Mesenchymal stem cell (in vitro differentiated cells and primary cell): ENCODE results near the gene LYPD4.

Source experiments
- DNase-seq: peaks from one replicate; pipeline ENCODE4 v3.0.0-alpha.2; 2013
- H2AFZ ChIP-seq: one replicate; pipeline ENCODE4 v1.6.1; 2013; ENCODE audit warnings: low read depth, mild to moderate bottlenecking, control low read depth, inconsistent platforms, low read length, moderate library complexity
- H2AK5ac ChIP-seq: 2 replicates; pipeline ENCODE4 v1.6.1; 2013; ENCODE audit warnings: low read length, moderate library complexity, mild to moderate bottlenecking, inconsistent platforms; ENCODE audit not compliant: severe bottlenecking
- H2BK120ac ChIP-seq: one replicate; pipeline ENCODE4 v1.6.1; 2013; ENCODE audit warnings: low read depth, mild to moderate bottlenecking, inconsistent platforms, low read length, moderate library complexity
- H2BK12ac ChIP-seq, 2 experiments: one replicate each; pipeline ENCODE4 v1.6.1; 2013; ENCODE audit warnings: inconsistent platforms in 2 of 2, low read length in 2 of 2, mild to moderate bottlenecking in 2 of 2, moderate library complexity in 2 of 2, control low read depth in 1 of 2
- H2BK15ac ChIP-seq: one replicate; pipeline ENCODE4 v1.6.1; 2013; ENCODE audit warnings: mild to moderate bottlenecking, low read depth, inconsistent platforms; ENCODE audit not compliant: poor library complexity, severe bottlenecking
- H2BK5ac ChIP-seq: 2 replicates; pipeline ENCODE4 v1.6.1; 2013; ENCODE audit warnings: low read depth, mild to moderate bottlenecking, low read length, control low read depth, inconsistent platforms; ENCODE audit not compliant: poor library complexity, severe bottlenecking
- H3K14ac ChIP-seq, 2 experiments: one replicate each; pipeline ENCODE4 v1.6.1; 2013; ENCODE audit warnings: inconsistent platforms in 2 of 2, low read length in 2 of 2, control low read depth in 1 of 2, mild to moderate bottlenecking in 1 of 2, moderate library complexity in 1 of 2
- H3K18ac ChIP-seq, 2 experiments: one replicate each; pipeline ENCODE4 v1.6.1; 2013; ENCODE audit warnings: inconsistent platforms in 2 of 2, low read length in 2 of 2, control low read depth in 1 of 2, low read depth in 1 of 2, mild to moderate bottlenecking in 1 of 2
- H3K23ac ChIP-seq, 2 experiments: one replicate each; pipeline ENCODE4 v1.6.1; 2013; ENCODE audit warnings: inconsistent platforms in 2 of 2, low read length in 2 of 2, mild to moderate bottlenecking in 2 of 2, moderate library complexity in 2 of 2, control low read depth in 1 of 2
- H3K27ac ChIP-seq: 2 replicates; pipeline ENCODE4 v1.5.1; 2013; ENCODE audit warnings: mild to moderate bottlenecking, moderate library complexity, low read length, control low read depth, inconsistent platforms; ENCODE audit not compliant: poor library complexity, severe bottlenecking
- H3K27me3 ChIP-seq, 2 experiments: 2 replicates each; pipeline versions ENCODE4 v1.6.1 to v1.7.0; 2013; ENCODE audit warnings: low read length in 2 of 2, mild to moderate bottlenecking in 2 of 2, moderate library complexity in 2 of 2, control low read depth in 1 of 2, inconsistent platforms in 1 of 2; ENCODE audit not compliant: control insufficient read depth in 1 of 2, insufficient read depth in 1 of 2
- H3K36me3 ChIP-seq, 2 experiments: 2 replicates each; pipeline versions ENCODE4 v1.6.1 to v1.7.0; 2013; ENCODE audit warnings: low read length in 2 of 2, control low read depth in 1 of 2, inconsistent platforms in 1 of 2, low read depth in 1 of 2, mild to moderate bottlenecking in 1 of 2; ENCODE audit not compliant: insufficient read depth in 2 of 2, control insufficient read depth in 1 of 2
- H3K4ac ChIP-seq, 2 experiments: one replicate each; pipeline ENCODE4 v1.6.1; 2013; ENCODE audit warnings: inconsistent platforms in 2 of 2, low read length in 2 of 2, mild to moderate bottlenecking in 2 of 2, moderate library complexity in 2 of 2, control low read depth in 1 of 2, low read depth in 1 of 2
- H3K4me1 ChIP-seq: 2 replicates; pipeline ENCODE4 v1.6.1; 2013; ENCODE audit warnings: low read depth, low read length, control low read depth; ENCODE audit not compliant: control insufficient read depth, insufficient read depth
- H3K4me2 ChIP-seq: 2 replicates; pipeline ENCODE4 v1.6.1; 2013; ENCODE audit warnings: low read length, mild to moderate bottlenecking, inconsistent platforms; ENCODE audit not compliant: poor library complexity, severe bottlenecking
- H3K4me3 ChIP-seq, 2 experiments: 2 replicates each; pipeline versions ENCODE4 v1.5.1 to v1.7.0; 2013; ENCODE audit warnings: low read length in 2 of 2, mild to moderate bottlenecking in 2 of 2, control low read depth in 1 of 2, low read depth in 1 of 2; ENCODE audit not compliant: insufficient read depth in 1 of 2
- H3K79me1 ChIP-seq: replicated peaks from 2 replicates; pipeline ENCODE4 v1.6.1; 2013; ENCODE audit warnings: mild to moderate bottlenecking, control low read depth, low read length, inconsistent platforms; ENCODE audit not compliant: poor library complexity, severe bottlenecking
- H3K9ac ChIP-seq: 2 replicates; pipeline ENCODE4 v1.7.0; 2013; ENCODE audit warnings: mild to moderate bottlenecking, low read length, moderate library complexity
- H3K9me3 ChIP-seq: 2 replicates; pipeline ENCODE4 v1.7.0; 2013; ENCODE audit warnings: mild to moderate bottlenecking, low read length; ENCODE audit not compliant: control insufficient read depth
- H4K8ac ChIP-seq: one replicate; pipeline ENCODE4 v1.6.1; 2013; ENCODE audit warnings: inconsistent platforms, mild to moderate bottlenecking, low read length, moderate library complexity
- H4K91ac ChIP-seq: one replicate; pipeline ENCODE4 v1.6.1; 2013; ENCODE audit warnings: mild to moderate bottlenecking, low read length, inconsistent platforms
- WGBS: methylation state at CpG from one replicate; pipeline ENCODE4 v1.1.7; 2013; ENCODE audit warnings: mixed read lengths; 5-methylcytosine and 5-hydroxymethylcytosine counted together

LYPD4 gene

GRCh38 chr19:41811036-41811435, 33.4 kb downstream of the LYPD4 start:
- WGBS, result 64% methylated on average over 3 of the region's 3 CpGs
- H3K4me2 ChIP-seq, result no peak overlapping the region
- H3K4ac ChIP-seq, result no peak overlapping the region
- H3K79me1 ChIP-seq, result no peaks in the 10 kb centered on the region
- H4K91ac ChIP-seq, result no peak overlapping the region
- no peak overlapping the region for H2AFZ ChIP-seq
- H3K23ac ChIP-seq, result no peak overlapping the region
- H2BK5ac ChIP-seq, result no peak overlapping the region
- no peak overlapping the region for H2AK5ac ChIP-seq
- H4K8ac ChIP-seq, result no peak overlapping the region
- H3K18ac ChIP-seq, result no peak overlapping the region
- no peak overlapping the region for H3K4me3 ChIP-seq
- no peaks in the 10 kb centered on the region for H3K4me1 ChIP-seq
- DNase-seq, result no peak
- H3K27ac ChIP-seq, result no peak overlapping the region
- H2BK120ac ChIP-seq, result no peak overlapping the region
- no peaks in the 10 kb centered on the region for H3K9me3 ChIP-seq
- no peak overlapping the region for H2BK15ac ChIP-seq
- no peaks in the 10 kb centered on the region for H3K36me3 ChIP-seq
- H3K9ac ChIP-seq, result no peak overlapping the region
- peaks cover 3 to 19% of the 10 kb centered on the region in 2 experiments for H3K27me3 ChIP-seq
- no peak overlapping the region for H3K14ac ChIP-seq
- H2BK12ac ChIP-seq, result no peak overlapping the region

- H2AK5ac ChIP-seq, result no peak overlapping the region
- WGBS, result 43% methylated on average over 4 of the region's 4 CpGs
- no peak overlapping the region for H3K23ac ChIP-seq
- H2BK120ac ChIP-seq, result no peak overlapping the region
- no peak overlapping the region for H2AFZ ChIP-seq
- no peak overlapping the region for H3K14ac ChIP-seq
- no peaks in the 10 kb centered on the region for H3K4me1 ChIP-seq
- H4K8ac ChIP-seq, result no peak overlapping the region
- DNase-seq, result no peak
- no peak overlapping the region for H3K18ac ChIP-seq
- H3K9me3 ChIP-seq, result no peaks in the 10 kb centered on the region
- H4K91ac ChIP-seq, result no peak overlapping the region
- no peak overlapping the region for H3K4ac ChIP-seq
- no peaks in the 10 kb centered on the region for H3K36me3 ChIP-seq
- H2BK12ac ChIP-seq, result no peak overlapping the region
- H3K27ac ChIP-seq, result no peak overlapping the region
- H3K9ac ChIP-seq, result no peak overlapping the region
- H2BK15ac ChIP-seq, result no peak overlapping the region
- no peak overlapping the region for H3K4me2 ChIP-seq
- H2BK5ac ChIP-seq, result no peak overlapping the region
- no peaks in the 10 kb centered on the region for H3K79me1 ChIP-seq
- H3K4me3 ChIP-seq, result no peak overlapping the region
- peaks cover 3 to 23% of the 10 kb centered on the region in 2 experiments for H3K27me3 ChIP-seq
Measured at GRCh38 chr19:41810301-41810700, 34.2 kb downstream of the LYPD4 start.

GRCh38 chr19:41808663-41809566, 35.6 kb downstream of the LYPD4 start:
- Histone ChIP-seq H3K9ac (no peak overlapping the region), H2BK12ac (no peak overlapping the region), H3K36me3 (no peaks in the 10 kb centered on the region), H3K4ac (no peak overlapping the region), H3K4me2 (no peak overlapping the region), H3K23ac (no peak overlapping the region), H3K27me3 (peaks cover 3 to 25% of the 10 kb centered on the region in 2 experiments), H2AFZ (no peak overlapping the region), H3K4me1 (no peaks in the 10 kb centered on the region), H3K14ac (no peak overlapping the region), H3K27ac (no peak overlapping the region), H2BK15ac (no peak overlapping the region), H3K18ac (no peak overlapping the region), H3K9me3 (no peaks in the 10 kb centered on the region), H2BK120ac (no peak overlapping the region), H3K4me3 (no peak overlapping the region), H4K8ac (no peak overlapping the region), H2BK5ac (no peak overlapping the region), H2AK5ac (no peak overlapping the region), H3K79me1 (no peaks in the 10 kb centered on the region), H4K91ac (no peak overlapping the region)
- 76% methylated on average over 13 of the region's 16 CpGs for WGBS
- DNase-seq, result no peak

- 69% methylated on average over 3 of the region's 3 CpGs for WGBS
- H2BK12ac ChIP-seq, result no peak overlapping the region
- H2AFZ ChIP-seq, result no peak overlapping the region
- no peak overlapping the region for H4K8ac ChIP-seq
- no peaks in the 10 kb centered on the region for H3K9me3 ChIP-seq
- H2BK15ac ChIP-seq, result no peak overlapping the region
- H3K23ac ChIP-seq, result no peak overlapping the region
- H2BK5ac ChIP-seq, result no peak overlapping the region
- no peak overlapping the region for H3K4me2 ChIP-seq
- no peak for DNase-seq
- no peak overlapping the region for H3K4me3 ChIP-seq
- H4K91ac ChIP-seq, result no peak overlapping the region
- no peak overlapping the region for H3K27ac ChIP-seq
- no peaks in the 10 kb centered on the region for H3K36me3 ChIP-seq
- no peak overlapping the region for H2BK120ac ChIP-seq
- no peaks in the 10 kb centered on the region for H3K79me1 ChIP-seq
- no peak overlapping the region for H3K18ac ChIP-seq
- no peak overlapping the region for H2AK5ac ChIP-seq
- no peak overlapping the region for H3K9ac ChIP-seq
- H3K4ac ChIP-seq, result no peak overlapping the region
- H3K14ac ChIP-seq, result no peak overlapping the region
- no peaks in the 10 kb centered on the region for H3K4me1 ChIP-seq
- peaks cover 11 to 20% of the 10 kb centered on the region in 2 experiments for H3K27me3 ChIP-seq
Measured at GRCh38 chr19:41807176-41807575, 37.3 kb downstream of the LYPD4 start.
